GM21529 (cell line): ENCODE measurements around the gene STOML2.

ENCODE experiments used
- ATAC-seq: cut with Tn5 transposase; IDR thresholded peaks from one replicate; pipeline ENCODE4 v1.9.1; 2021; ENCODE audit not compliant: unreplicated experiment

STOML2 gene

GRCh38 chr9:35073279-35073612, 29.7 kb downstream of the STOML2 start:
- ATAC-seq: no peak

GRCh38 chr9:35072461-35073278, 30.3 kb downstream of the STOML2 start, which contains the start of gene VCP:
Gene VCP, minus strand, starts transcription at chr9:35072625. Its CDS starts 272 bp downstream, at chr9:35072353.
- ATAC-seq: peak; percentile 87

GRCh38 chr9:35071814-35072460, 31.0 kb downstream of the STOML2 start:
- peak; percentile 50 for ATAC-seq

GRCh38 chr9:35070823-35071813, 31.8 kb downstream of the STOML2 start:
- no peak for ATAC-seq

GRCh38 chr9:35069020-35069419, 33.9 kb downstream of the STOML2 start:
- ATAC-seq: no peak

- ATAC-seq: no peak
These were observed 35.9 kb downstream of the STOML2 start for GRCh38 chr9:35067056-35067455.

- no peak for ATAC-seq
These were observed 42.3 kb downstream of the STOML2 start for GRCh38 chr9:35060548-35061207.

- ATAC-seq: no peak
These were observed 43.5 kb downstream of the STOML2 start for GRCh38 chr9:35059438-35059837.

- no peak for ATAC-seq
These were observed 45.7 kb downstream of the STOML2 start for GRCh38 chr9:35057271-35057620.

- no peak for ATAC-seq
These were observed 46.2 kb downstream of the STOML2 start for GRCh38 chr9:35056571-35057270.

GRCh38 chr9:35054871-35055644, 47.9 kb downstream of the STOML2 start:
- ATAC-seq: no peak

GRCh38 chr9:35054185-35054835, 48.6 kb downstream of the STOML2 start:
- ATAC-seq: no peak

GRCh38 chr9:35051069-35051967, 51.6 kb downstream of the STOML2 start:
- ATAC-seq: no peak
